ENCODE measurements around the gene ESRRB.

ESRRB gene

GRCh38 chr14:76371066-76371465 lies 4.9 kb upstream of the ESRRB start:
- Histone ChIP-seq H2BK15ac (ENCODE audit: low read length) (no peak overlapping the region), H3K9ac (ENCODE audit: low read depth, low read length, poor library complexity) (no peak overlapping the region), H2BK12ac (ENCODE audit: low read length) (no peak overlapping the region), H3K23ac (ENCODE audit: low read depth, low read length, poor library complexity) (no peak overlapping the region), H3K9me3 (replicated peaks in 1 of 2; ENCODE audit: control insufficient read depth in 2 of 2, insufficient read depth in 1 of 2, low read depth in 1 of 2, low read length in 2 of 2) (no peaks in the 10 kb centered on the region), H3K18ac (ENCODE audit: low read length) (no peak overlapping the region), H3K4me3 (ENCODE audit: low read length in 2 of 2) (no peak overlapping the region), H2AK5ac (ENCODE audit: low read depth, low read length) (no peak overlapping the region), H3K27ac (replicated peaks; ENCODE audit: low read length) (no peak overlapping the region), H2AFZ (ENCODE audit: low read length) (no peak overlapping the region), H3K36me3 (replicated peaks in 1 of 2; ENCODE audit: control insufficient read depth in 2 of 2, insufficient read depth in 2 of 2, low read length in 2 of 2) (no peaks in the 10 kb centered on the region), H3K14ac (ENCODE audit: low read length) (peak overlapping the region; percentile 66), H3K27me3 (ENCODE audit: control insufficient read depth in 3 of 3, insufficient read depth in 3 of 3, low read depth in 1 of 3, low read length in 3 of 3) (peaks cover 0 to 62% (median 19%) of the 10 kb centered on the region in 3 experiments), H3K4ac (ENCODE audit: low read length) (no peak overlapping the region), H3K79me1 (ENCODE audit: low read depth, low read length) (no peaks in the 10 kb centered on the region), H4K8ac (ENCODE audit: low read depth, low read length) (no peak overlapping the region), H4K91ac (ENCODE audit: low read depth, low read length, poor library complexity) (no peak overlapping the region), H2BK120ac (ENCODE audit: low read depth, low read length) (no peak overlapping the region), H2BK5ac (ENCODE audit: low read length) (no peak overlapping the region), H3K4me1 (ENCODE audit: control insufficient read depth in 2 of 2, insufficient read depth in 1 of 2, low read depth in 1 of 2, low read length in 2 of 2) (peaks cover under 1 to 1% of the 10 kb centered on the region in 2 donors), H3K4me2 (ENCODE audit: insufficient read depth, low read length, poor library complexity, severe bottlenecking) (no peak overlapping the region)
- DNase-seq (ENCODE audit: low spot score), result no peak
- WGBS, 2 donors (ENCODE audit: extremely low coverage in 2 of 2, insufficient read length in 2 of 2, insufficient replicate concordance in 1 of 2), result no CpG with 5 or more reads among the region's 7 CpGs

DNA sequence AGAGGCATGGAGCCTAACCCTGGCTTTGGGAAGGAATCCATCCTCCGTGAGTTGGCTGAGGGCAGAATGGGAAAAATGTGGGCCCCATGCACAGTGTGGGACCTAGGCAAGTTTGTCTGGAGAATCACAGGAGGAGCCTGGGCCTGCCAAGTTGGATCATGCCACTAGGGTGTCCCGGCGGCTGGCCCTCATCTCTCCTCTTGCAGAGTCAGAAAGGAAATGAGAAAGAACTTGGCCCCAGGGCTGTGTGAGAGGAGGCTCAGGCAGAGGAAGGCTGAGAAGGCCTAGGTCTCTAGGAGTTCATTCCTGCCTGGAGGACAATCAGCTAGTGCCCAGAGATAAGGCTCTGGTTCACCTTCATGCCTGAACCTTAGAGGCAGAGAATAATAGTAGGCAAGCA lies 2.5 kb upstream of the ESRRB start:
- Histone ChIP-seq H3K4me3 (ENCODE audit: low read length in 2 of 2) (no peak overlapping the region), H2BK5ac (ENCODE audit: low read length) (no peak overlapping the region), H3K79me1 (ENCODE audit: low read depth, low read length) (no peaks in the 10 kb centered on the region), H4K8ac (ENCODE audit: low read depth, low read length) (no peak overlapping the region), H3K9ac (ENCODE audit: low read depth, low read length, poor library complexity) (no peak overlapping the region), H2AK5ac (ENCODE audit: low read depth, low read length) (no peak overlapping the region), H3K4ac (ENCODE audit: low read length) (no peak overlapping the region), H3K9me3 (replicated peaks in 1 of 2; ENCODE audit: control insufficient read depth in 2 of 2, insufficient read depth in 1 of 2, low read depth in 1 of 2, low read length in 2 of 2) (no peaks in the 10 kb centered on the region), H4K91ac (ENCODE audit: low read depth, low read length, poor library complexity) (no peak overlapping the region), H2AFZ (ENCODE audit: low read length) (no peak overlapping the region), H2BK12ac (ENCODE audit: low read length) (no peak overlapping the region), H2BK120ac (ENCODE audit: low read depth, low read length) (no peak overlapping the region), H2BK15ac (ENCODE audit: low read length) (no peak overlapping the region), H3K4me1 (ENCODE audit: control insufficient read depth in 2 of 2, insufficient read depth in 1 of 2, low read depth in 1 of 2, low read length in 2 of 2) (peaks cover 3 to 8% of the 10 kb centered on the region in 2 donors), H3K27ac (replicated peaks; ENCODE audit: low read length) (no peak overlapping the region), H3K36me3 (replicated peaks in 1 of 2; ENCODE audit: control insufficient read depth in 2 of 2, insufficient read depth in 2 of 2, low read length in 2 of 2) (no peaks in the 10 kb centered on the region), H3K14ac (ENCODE audit: low read length) (no peak overlapping the region), H3K23ac (ENCODE audit: low read depth, low read length, poor library complexity) (no peak overlapping the region), H3K27me3 (ENCODE audit: control insufficient read depth in 3 of 3, insufficient read depth in 3 of 3, low read depth in 1 of 3, low read length in 3 of 3) (peaks cover 15 to 78% (median 42%) of the 10 kb centered on the region in 3 experiments), H3K18ac (ENCODE audit: low read length) (no peak overlapping the region), H3K4me2 (ENCODE audit: insufficient read depth, low read length, poor library complexity, severe bottlenecking) (no peak overlapping the region)
- no CpG with 5 or more reads among the region's 3 CpGs for WGBS, 2 donors (ENCODE audit: extremely low coverage in 2 of 2, insufficient read length in 2 of 2, insufficient replicate concordance in 1 of 2)
- no peak for DNase-seq (ENCODE audit: low spot score)

DNA sequence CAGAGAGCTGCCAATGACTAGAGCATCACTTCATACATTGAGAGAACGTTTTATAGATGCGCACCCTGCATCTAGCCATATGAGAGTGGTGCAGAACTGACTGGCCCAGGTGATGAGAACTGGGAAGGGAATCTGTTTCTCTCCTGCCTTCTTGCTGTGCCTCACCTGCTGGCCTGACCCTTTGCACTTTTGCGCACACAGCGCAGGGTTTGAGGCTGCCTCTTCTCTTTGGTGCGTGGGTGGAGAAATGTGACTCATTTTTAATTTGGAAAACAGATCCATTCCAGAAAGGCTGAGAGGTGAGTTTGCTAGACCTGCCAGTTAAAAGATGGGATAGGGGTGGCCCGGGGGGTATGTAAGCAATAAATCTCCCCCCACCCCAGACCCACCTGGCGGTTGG lies 453 bp upstream of the ESRRB start:
- Histone ChIP-seq H3K9me3 (replicated peaks in 1 of 2; ENCODE audit: control insufficient read depth in 2 of 2, insufficient read depth in 1 of 2, low read depth in 1 of 2, low read length in 2 of 2) (no peaks in the 10 kb centered on the region), H3K27ac (replicated peaks; ENCODE audit: low read length) (no peak overlapping the region), H4K91ac (ENCODE audit: low read depth, low read length, poor library complexity) (no peak overlapping the region), H3K4ac (ENCODE audit: low read length) (no peak overlapping the region), H2BK15ac (ENCODE audit: low read length) (no peak overlapping the region), H3K14ac (ENCODE audit: low read length) (no peak overlapping the region), H2BK5ac (ENCODE audit: low read length) (no peak overlapping the region), H3K79me1 (ENCODE audit: low read depth, low read length) (no peaks in the 10 kb centered on the region), H3K9ac (ENCODE audit: low read depth, low read length, poor library complexity) (no peak overlapping the region), H2AFZ (ENCODE audit: low read length) (no peak overlapping the region), H3K23ac (ENCODE audit: low read depth, low read length, poor library complexity) (no peak overlapping the region), H3K4me3 (ENCODE audit: low read length in 2 of 2) (no peak overlapping the region), H3K4me2 (ENCODE audit: insufficient read depth, low read length, poor library complexity, severe bottlenecking) (no peak overlapping the region), H4K8ac (ENCODE audit: low read depth, low read length) (no peak overlapping the region), H2AK5ac (ENCODE audit: low read depth, low read length) (no peak overlapping the region), H3K27me3 (ENCODE audit: control insufficient read depth in 3 of 3, insufficient read depth in 3 of 3, low read depth in 1 of 3, low read length in 3 of 3) (peaks cover 15 to 95% (median 47%) of the 10 kb centered on the region in 3 experiments), H2BK120ac (ENCODE audit: low read depth, low read length) (no peak overlapping the region), H3K18ac (ENCODE audit: low read length) (no peak overlapping the region), H3K4me1 (ENCODE audit: control insufficient read depth in 2 of 2, insufficient read depth in 1 of 2, low read depth in 1 of 2, low read length in 2 of 2) (peaks cover 3 to 8% of the 10 kb centered on the region in 2 donors), H3K36me3 (replicated peaks in 1 of 2; ENCODE audit: control insufficient read depth in 2 of 2, insufficient read depth in 2 of 2, low read length in 2 of 2) (no peaks in the 10 kb centered on the region), H2BK12ac (ENCODE audit: low read length) (no peak overlapping the region)
- DNase-seq (ENCODE audit: low spot score), result no peak
- no CpG with 5 or more reads among the region's 7 CpGs for WGBS, 2 donors (ENCODE audit: extremely low coverage in 2 of 2, insufficient read length in 2 of 2, insufficient replicate concordance in 1 of 2)

DNA sequence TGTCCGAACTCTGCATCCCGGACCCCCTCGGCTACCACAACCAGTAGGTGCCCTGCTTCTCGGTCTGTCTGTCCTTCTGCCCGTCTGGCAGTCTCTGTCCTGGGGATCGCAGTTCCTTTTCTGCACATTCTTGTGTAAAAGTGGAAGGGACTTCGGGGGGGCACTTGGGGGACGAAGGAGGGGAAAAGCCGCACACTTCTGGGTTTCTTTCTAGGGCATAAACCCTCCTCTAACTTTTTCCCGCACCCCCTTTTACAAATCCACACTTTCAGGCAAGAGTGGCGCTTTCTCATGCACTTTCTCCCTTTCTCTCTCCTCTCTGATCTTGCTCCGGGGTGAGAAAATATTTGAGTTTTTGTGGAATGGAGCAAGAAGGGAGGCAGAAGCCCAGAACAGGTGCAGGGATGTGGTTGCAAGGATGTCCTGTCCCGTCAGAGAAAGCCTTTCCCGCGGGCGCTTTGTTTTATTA lies 506 bp downstream of the ESRRB start:
- WGBS, 2 donors (ENCODE audit: extremely low coverage in 2 of 2, insufficient read length in 2 of 2, insufficient replicate concordance in 1 of 2), result no CpG with 5 or more reads among the region's 16 CpGs
- H3K9ac ChIP-seq (ENCODE audit: low read depth, low read length, poor library complexity), result peak overlapping the region; percentile 32
- no peaks in the 10 kb centered on the region for H3K9me3 ChIP-seq (replicated peaks in 1 of 2; ENCODE audit: control insufficient read depth in 2 of 2, insufficient read depth in 1 of 2, low read depth in 1 of 2, low read length in 2 of 2)
- H3K4ac ChIP-seq (ENCODE audit: low read length), result no peak overlapping the region
- no peak overlapping the region for H4K8ac ChIP-seq (ENCODE audit: low read depth, low read length)
- H3K36me3 ChIP-seq (replicated peaks in 1 of 2; ENCODE audit: control insufficient read depth in 2 of 2, insufficient read depth in 2 of 2, low read length in 2 of 2), result no peaks in the 10 kb centered on the region
- peak overlapping the region; percentile 59 for H3K23ac ChIP-seq (ENCODE audit: low read depth, low read length, poor library complexity)
- H3K14ac ChIP-seq (ENCODE audit: low read length), result peak overlapping the region; percentile 59
- H3K27me3 ChIP-seq (ENCODE audit: control insufficient read depth in 3 of 3, insufficient read depth in 3 of 3, low read depth in 1 of 3, low read length in 3 of 3), result peaks cover 15 to 95% (median 47%) of the 10 kb centered on the region in 3 experiments
- no peak overlapping the region for H4K91ac ChIP-seq (ENCODE audit: low read depth, low read length, poor library complexity)
- H3K4me2 ChIP-seq (ENCODE audit: insufficient read depth, low read length, poor library complexity, severe bottlenecking), result peak overlapping the region; percentile 75
- no peak for DNase-seq (ENCODE audit: low spot score)
- no peak overlapping the region for H3K27ac ChIP-seq (replicated peaks; ENCODE audit: low read length)
- H2BK5ac ChIP-seq (ENCODE audit: low read length), result no peak overlapping the region
- no peak overlapping the region for H2AK5ac ChIP-seq (ENCODE audit: low read depth, low read length)
- peak overlapping the region; percentile 92 for H2AFZ ChIP-seq (ENCODE audit: low read length)
- no peak overlapping the region for H2BK12ac ChIP-seq (ENCODE audit: low read length)
- no peaks in the 10 kb centered on the region for H3K79me1 ChIP-seq (ENCODE audit: low read depth, low read length)
- H3K4me3 ChIP-seq (ENCODE audit: low read length in 2 of 2), result peak overlapping the region; percentile 36 to 76
- H2BK120ac ChIP-seq (ENCODE audit: low read depth, low read length), result no peak overlapping the region
- no peak overlapping the region for H3K18ac ChIP-seq (ENCODE audit: low read length)
- no peak overlapping the region for H2BK15ac ChIP-seq (ENCODE audit: low read length)
- peaks cover 3 to 8% of the 10 kb centered on the region in 2 donors for H3K4me1 ChIP-seq (ENCODE audit: control insufficient read depth in 2 of 2, insufficient read depth in 1 of 2, low read depth in 1 of 2, low read length in 2 of 2)
